GM19372 (cell line): Measurements from ENCODE around the gene AKR1E2.

Experiments
- ATAC-seq: cut with Tn5 transposase; IDR thresholded peaks from one replicate; pipeline ENCODE4 v1.9.1; 2021; ENCODE audit warnings: mild to moderate bottlenecking, low read depth, moderate library complexity; ENCODE audit not compliant: unreplicated experiment

The AKR1E2 gene

DNA sequence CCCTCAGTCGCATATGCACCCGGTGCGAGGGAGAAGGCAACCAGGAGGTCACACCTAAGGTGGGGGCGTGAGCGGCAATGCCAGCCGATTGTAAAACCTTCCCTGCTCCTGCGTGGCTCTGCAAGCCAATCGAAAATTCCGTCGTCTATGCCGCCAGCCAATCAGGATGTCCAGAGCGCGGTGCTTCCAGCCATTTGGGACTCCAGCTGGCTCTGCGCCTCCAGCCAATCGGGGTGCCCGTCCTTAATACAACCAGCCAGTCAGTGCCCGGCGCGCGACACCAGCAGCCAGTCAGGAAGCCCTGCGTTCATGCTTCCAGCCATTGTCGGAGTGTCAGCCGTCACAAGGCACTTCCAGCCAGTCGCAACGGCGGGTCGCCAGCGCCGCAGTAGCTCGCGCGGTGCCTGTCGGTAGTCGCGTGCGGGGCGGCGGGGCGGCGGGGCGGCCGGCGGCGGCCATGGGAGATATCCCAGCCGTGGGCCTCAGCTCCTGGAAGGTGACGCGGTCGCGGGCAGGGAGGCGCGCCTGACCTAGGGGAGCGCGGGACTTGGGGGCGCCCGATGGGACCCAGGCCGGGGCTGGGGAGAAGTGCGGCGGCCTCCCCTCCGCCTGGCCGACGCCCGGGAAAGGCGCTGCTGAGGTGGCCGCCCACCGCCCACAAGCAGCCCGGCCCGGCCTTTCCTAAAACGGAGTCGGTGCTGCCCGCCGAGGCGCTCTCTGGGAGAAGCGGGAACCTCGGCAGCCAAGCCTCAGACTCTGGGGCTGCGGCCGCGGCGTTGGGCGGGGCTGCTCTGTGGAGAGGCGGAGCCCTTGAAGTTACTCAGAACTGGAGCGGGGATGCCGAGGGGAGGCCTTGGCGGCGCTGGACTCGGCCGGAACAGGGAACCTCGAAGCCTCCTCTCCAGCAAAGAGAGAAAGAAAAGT is at the start of gene AKR1E2:
Gene AKR1E2, plus strand, starts transcription at position 340 of the 924 bp plus-strand sequence. Its CDS starts 118 bp downstream, at position 458.
- ATAC-seq: peak; percentile 73

DNA sequence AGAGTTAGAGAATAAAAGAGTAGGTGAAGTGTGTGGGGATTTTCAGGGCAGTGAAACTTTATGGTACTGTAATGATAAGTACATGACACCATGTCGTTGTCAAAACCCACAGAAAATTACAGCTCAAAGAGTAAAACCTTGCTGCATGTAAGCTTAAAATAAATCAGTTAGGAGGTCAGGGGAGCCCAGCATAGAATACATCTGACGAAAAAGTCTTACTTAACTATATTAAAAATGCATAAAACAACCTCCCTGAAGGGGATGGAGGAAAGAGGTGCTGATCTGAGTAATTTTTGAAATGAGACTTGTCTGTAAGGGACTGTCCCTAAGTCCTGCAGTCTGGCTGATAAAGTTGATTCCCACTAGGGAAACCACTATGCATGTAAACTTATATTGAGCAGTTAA is 49.8 kb upstream of the AKR1E2 start:
- no peak for ATAC-seq

DNA sequence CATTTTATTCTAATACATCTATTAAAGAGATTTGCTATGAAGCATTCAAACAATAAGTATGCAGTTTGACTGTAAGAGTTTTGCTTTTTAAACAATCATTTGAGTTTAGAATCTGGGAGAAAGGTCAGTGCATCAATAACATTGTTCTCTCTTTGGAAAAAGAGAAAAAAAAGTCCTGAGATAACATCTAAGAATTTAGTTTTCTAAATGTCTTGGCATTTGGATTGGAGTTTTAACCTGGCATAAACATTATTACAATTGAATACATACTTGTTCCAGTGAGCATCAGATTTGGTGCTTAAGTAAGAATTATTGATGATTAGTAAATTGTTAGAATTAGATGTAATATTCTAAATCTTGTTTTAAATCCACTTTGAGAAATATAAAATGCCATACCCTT is 47.2 kb upstream of the AKR1E2 start:
- no peak for ATAC-seq

DNA sequence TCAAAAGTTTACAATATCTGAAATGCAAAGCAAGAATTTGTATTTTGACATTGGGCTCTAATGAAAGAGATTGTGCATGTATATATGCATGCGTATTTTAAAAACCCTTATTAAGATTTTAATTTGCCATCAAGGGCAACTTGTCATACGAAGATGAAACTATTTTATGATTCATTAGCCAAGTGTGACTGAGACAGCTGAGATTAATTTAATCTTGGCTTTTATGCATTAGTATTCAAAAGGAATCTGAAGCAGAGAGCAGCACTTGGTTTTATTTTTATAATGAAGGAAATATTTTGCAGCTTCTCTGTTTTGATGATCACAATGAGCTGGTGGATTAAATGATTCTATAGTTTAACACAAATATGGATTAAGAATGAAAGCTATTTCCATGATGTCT is 45.9 kb upstream of the AKR1E2 start:
- no peak for ATAC-seq

DNA sequence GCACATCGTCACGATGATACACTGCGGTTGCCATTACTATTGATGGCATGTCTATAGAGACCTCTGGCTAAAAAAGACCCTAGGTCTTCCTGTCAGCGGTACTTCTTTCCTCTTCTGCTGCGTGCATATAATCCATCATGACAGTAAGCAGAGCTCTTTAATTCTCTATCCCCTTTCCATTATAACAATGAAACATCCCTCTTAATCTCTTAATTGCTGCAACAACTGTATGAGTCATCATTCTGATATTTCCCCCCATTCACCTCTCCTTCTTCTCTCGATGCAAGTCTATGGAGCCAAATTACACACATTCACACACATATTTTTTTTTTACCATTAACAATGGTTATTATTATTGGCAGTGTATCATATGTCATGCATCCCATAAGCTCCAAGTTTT is 45.2 kb upstream of the AKR1E2 start:
- no peak for ATAC-seq

DNA sequence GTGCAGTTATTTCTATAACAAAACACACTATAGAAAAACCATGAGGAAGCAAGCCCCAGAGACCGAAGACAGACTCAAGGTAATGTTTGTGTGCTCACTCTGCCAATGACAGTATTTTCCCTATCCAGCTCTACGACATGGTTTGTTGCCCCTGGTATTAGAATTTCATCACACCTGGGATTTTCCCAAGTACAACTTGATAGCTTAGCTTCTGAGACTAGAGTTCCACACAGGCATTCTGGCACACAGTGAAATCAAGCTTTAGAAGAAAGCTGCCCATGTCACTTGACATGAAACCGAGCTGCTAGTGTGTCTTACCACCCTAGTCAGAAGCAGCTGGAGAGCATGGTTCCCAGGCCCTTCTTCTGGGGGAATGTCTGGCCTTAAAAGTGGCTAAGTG is 44.1 kb upstream of the AKR1E2 start:
- no peak for ATAC-seq

DNA sequence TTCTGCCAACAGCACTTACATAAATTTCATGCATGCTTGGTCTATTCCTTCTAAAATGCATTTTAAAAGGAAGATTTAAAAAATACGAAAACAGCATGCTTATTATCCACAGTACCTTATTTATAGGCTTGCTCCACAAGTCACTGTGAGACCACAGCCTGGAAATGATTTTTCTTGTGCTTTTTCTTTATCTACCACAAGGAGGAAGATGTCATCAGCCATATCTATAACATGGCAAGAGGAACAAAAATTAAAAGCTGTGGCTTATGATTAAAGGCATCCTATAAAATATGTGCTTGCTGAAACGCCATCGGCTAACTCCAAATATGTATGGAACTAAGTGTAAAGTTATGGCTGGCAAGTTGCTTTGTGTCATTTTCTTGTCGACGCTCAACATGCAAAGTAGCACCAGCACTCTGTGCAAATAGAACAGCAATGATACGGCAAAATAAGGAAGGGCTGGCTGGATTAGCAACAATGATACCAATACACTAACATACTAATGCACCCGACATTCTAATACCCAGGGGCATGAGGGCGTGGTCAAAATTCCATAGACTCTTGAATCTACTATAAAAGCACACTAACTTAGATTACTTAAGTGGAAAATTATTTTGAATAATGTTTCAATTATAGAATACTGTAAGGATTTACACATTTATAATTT is 41.2 kb upstream of the AKR1E2 start:
- no peak for ATAC-seq

DNA sequence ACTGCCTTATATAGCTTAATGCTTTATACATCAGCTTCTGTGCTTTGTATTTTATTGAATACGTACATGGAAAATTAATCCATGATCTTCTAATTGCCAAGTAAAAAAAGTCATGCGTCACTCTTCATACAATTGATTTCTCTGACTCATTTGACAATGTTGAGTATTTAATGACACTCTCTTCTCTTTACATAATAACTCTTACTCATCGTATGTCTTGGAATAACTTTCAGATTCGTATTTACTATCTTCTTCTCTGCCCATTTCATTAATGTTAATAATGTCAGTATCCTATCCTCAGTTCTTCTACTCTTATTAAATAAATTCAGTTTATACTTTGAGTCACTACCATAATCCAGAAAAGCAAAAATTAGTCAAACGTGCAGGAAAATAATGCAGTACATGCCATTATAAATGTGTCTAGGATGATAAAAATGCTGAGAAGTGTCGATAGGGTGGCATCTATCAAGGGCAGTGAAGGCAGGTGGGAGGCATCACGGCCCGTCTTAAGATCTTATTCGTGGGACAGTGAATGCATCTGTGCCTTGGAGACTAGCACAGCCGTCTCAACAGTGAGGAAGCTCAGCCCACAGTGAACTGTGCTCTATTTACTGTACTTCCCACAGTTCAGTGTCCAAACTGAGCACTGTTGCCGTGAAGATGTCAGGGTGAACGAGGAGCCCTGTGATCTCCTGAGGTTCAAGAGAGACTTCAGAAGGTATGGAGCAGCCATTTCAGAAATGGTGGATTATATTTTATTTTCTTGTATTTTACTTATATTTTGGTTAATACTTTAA is 39.8 kb upstream of the AKR1E2 start:
- ATAC-seq: no peak

DNA sequence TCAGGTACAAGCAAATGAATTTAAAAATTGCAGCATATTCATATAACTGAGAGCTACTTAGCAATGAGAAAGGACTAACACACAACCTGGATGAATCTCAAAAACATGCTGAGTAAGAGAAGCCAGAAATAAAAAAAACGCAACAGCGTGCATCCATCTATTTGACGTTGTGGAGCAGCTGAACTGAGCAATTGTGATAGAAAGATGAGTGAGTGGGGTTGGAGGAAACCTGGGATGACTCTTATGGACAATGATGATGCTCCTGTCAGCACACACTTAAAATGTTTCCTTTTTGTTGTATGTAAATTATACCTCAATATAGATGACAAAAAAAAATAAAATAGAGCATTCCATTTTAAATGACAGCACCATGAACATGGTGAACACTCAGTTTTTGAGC is 36.0 kb upstream of the AKR1E2 start:
- no peak for ATAC-seq

DNA sequence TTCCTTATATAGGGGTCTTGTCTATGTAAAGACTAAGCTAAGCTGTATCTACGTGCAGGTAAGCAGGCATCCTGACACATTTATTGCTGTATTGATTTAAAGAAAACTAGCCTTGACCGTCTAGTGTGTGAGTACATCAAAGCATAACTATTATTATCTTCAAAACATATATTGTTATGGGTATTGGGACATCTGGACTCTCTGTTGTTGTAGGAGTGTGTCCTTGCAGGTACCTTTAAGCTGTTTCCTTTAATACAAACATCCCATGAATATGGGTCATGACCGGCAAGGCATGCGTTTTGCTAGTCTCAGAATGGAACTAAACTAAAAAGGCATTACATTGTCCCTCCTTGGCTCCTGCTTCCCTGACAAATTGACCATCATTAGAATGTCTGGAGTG is 35.1 kb upstream of the AKR1E2 start:
- no peak for ATAC-seq

DNA sequence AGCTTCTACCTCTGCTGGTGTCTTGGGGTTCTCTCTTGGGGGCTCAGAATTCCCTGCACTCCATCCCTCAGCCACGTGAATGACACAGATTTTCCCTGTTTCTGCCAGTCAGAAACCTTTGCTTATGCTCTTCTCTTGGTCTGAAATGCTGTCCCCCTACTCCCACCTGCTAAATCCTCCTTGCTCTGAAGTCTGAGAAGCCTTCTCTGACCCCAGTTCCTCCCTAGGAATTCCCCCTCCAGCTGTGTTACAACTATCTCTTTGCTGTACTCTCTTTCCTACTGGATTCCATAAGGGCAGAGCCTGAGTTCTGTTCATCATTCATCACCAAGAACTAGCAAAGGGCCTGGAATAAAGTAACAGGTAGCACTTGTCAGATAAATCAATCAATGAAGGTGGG is 33.6 kb upstream of the AKR1E2 start:
- ATAC-seq: no peak

DNA sequence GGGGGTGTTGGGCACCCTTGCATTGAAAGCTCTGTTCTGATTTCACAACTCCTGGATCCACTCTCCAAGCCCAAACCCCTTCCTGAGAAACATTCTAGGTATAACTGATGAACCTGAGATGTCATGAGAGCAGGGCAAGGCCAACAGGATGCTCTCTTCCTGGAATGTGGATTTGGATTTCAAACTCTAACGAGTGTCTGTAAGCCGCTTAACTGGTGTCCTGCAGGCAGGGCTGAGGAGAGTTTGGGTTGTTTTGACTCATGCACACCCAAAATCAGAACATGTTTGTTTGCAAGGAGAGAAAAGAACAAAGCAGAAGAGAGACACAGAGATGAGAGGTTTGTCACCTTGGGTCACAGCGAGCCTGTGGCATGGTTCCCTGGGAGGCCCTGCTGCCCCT is 24.6 kb upstream of the AKR1E2 start:
- ATAC-seq: no peak

DNA sequence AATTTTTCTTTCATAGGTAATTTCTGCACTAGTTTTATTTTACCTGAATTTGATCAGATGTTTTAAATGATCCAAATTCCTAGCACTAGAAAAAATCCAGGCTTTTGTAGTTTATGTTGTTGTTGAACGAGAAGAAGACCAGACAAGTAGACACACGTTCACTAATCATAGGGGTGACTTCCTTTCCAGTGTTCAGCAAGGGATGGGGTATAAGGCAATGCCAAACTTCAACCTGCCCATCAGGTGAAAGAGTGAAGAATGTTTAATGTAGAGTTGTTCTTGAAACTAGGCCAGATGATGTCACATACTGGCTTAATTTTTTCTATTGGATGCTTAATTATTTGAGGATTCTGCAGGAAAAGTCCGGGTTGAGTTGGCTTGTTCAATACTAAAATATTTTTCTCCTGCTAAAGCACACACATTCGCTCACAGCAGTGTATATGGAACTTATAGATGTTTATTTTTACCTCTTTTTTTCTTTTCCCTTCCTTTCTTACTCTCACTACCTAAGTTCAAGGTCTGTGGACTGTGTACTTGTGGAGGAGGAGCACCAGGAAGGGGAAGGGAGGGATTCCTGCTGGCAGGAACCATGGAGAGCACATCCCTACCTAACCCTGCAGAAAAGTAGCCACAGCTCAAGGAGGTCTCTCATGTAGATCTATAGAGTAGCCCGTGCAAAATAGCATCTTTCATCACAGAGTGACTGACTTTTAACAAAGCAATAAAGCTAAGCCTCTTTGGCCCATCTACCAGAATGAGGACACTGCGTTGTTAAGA is 23.1 kb upstream of the AKR1E2 start:
- ATAC-seq: no peak

DNA sequence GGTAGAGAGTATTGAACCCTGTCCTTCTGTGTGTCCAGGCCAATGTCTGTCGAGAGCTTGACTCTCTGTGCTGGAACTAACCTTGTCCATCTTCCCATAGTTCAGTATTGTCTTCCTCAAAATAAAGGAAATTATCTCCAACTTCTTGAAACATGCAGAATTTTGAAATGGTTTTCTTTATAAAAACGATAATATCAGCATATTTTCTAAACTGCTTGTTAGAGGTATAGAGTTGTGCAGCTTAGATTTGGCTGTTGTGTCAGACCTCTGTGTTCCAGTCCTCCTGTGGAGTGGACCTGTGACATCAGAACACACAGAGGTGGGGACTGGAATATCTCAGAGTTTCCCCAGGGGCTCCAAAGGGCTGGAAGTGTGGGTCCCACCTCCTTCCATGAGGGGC is 22.2 kb upstream of the AKR1E2 start:
- ATAC-seq: no peak

DNA sequence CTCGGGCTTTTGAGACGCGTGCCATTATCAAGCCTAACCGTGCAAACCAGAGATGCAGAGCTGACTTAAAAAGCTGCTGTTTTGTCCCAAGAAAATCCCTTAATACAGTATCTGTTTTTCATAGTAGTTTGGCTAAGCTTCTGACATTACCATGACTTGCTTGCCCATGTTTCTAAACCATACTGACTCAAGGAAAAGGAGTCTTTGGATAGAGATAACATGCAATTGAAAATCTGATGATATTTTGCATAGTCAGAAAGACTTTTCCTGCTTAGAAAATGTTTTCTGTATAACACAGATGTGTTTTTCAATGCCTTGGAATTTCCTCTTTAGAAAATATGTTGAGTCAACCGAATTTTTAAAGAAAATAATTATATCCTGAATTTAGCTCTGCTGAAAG is 21.5 kb upstream of the AKR1E2 start:
- no peak for ATAC-seq

DNA sequence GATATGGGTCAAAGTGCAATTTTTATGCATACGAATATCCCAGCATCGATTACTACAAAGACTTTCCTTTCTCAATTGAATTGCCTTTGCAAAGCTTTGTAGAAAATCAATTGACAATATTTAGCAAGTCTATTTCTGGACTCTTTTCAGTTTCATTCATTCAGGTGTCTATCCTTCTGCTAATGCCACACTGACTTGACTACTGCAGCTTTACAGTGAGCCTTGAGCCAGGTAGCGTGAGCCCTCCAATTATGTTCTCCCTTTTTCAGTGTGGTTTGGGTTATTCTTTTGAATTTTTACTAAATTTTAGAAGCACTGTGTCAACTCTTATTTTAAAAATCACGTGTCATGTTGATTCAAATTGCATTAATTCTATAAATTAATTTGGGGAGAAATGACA is 19.5 kb upstream of the AKR1E2 start:
- ATAC-seq: no peak

DNA sequence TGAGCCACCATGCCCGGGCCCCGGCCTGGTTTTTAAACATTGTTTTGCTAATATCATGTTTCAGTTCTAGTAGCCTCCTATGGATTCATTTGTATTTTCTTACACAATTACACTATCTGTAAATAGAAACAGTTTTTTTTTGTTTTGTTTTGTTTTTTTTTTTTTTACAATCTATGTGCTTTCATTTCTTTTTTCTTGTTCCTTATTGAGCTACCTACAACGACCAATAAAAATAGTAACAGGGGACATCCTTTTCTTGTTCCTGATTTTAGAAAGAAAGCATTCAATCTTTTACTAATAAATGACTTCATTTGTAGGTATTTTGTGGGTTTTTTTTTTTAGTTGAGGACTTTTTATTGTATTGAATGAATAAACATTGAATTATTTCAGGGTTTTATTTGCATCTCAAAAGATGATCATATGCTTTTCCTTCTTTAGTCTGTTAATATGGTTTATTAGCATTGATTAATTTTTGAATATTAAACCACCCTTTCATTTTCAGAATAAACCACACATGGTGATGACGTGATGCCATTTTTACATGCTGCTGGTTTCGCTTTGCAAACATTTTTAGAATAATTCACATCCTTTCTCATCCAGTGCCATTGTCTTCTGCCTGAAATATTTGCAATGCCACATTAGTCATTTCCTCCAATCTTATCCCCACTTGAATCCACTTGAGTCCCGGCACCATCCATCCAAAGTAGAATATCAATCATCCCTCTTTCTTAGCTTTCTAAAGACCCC is 18.1 kb upstream of the AKR1E2 start:
- ATAC-seq: peak; percentile 71

DNA sequence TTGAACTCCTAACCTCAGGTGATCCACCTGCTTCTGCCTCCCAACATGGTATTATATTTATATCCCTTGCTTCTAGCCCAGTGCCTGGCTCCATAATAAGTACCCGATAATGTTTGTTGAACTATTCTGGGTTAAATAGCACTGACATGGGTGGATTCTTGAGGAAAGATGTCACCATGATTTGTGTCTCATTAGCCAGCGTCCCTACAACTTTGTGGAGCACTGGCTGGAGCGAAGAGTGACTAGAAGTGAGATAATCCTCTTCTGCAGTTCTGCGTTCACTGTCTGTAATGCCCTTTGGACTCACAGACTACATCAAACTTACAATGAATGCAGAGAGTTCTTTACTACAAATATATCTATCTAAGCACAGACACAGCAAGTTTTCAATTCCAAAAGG is 16.9 kb upstream of the AKR1E2 start:
- ATAC-seq: no peak

DNA sequence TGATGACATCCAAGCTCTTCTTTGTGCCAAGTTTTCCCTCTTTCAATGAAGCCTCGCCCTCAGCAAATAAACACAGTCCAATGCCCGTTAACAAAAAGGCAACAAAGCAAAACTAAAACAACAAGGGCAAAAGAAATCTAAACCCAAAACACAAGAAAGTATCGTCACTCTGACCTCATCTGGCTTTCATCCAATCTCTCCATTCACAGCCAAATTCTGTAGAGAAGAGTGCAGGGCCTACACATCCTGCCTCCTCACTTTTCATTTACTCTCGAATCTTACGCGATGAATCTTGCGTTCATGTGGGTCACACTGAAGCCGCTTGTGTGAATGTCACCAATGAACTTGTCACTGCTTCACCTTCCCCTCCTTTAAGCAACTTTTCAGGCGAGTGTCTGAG is 15.9 kb upstream of the AKR1E2 start:
- ATAC-seq: no peak

DNA sequence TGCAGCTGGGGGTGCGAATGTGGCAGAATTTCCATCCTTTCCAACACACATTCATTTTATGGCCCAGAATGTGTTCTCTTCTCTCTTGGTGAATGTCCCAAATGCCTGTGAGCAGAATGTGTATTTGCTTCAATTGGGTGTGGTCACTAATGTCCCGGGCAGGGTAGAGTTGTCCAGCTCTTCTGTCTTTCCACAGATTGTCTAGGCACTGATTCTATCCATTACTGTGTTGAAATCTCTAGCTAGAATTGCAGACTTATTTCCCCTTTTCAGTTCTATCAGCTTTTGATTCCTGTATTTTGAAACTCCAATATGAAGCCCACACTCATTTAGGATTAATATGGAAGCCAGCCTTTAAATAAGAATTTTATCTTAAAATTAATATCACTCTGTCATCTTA is 14.0 kb upstream of the AKR1E2 start:
- no peak for ATAC-seq
